H1 (cell line): ENCODE results near the gene KIF15. TPM values are rescaled to one million over a fixed set of nuclear protein-coding genes. Genes with fewer than 3 reads are reported as not detected.

Source experiments
- EZH2 ChIP-seq: fragments of 200-600 bp; sonication (generic); IDR thresholded peaks from 2 replicates; pipeline ENCODE4 v1.7.1; 2012; ENCODE audit warnings: low read depth, mild to moderate bottlenecking, moderate library complexity, low read length, inconsistent platforms; ENCODE audit not compliant: severe bottlenecking
- GABPA ChIP-seq: IDR thresholded peaks from 2 replicates; pipeline ENCODE4 v1.6.1; 2011; ENCODE audit warnings: mild to moderate bottlenecking, low read length, moderate library complexity, borderline replicate concordance; ENCODE audit not compliant: insufficient read depth
- polyA plus RNA-seq, 7 experiments: library from polyadenylated mRNA; depleted of rRNA in 3 of 7; stranded (reverse) in 5 of 7; unstranded in 2 of 7; fragments of >200 nt in 5 of 7; fragments of 200-250 nt in 2 of 7; gene quantifications; 1 replicate in 5 of 7; 2 replicates in 1 of 7; 4 replicates in 1 of 7; pipeline versions ENCODE4 v1.2.1 to v1.2.3, GENCODE V29; 2011 to 2013; ENCODE audit warnings: missing spikeins in 2 of 7, mixed read lengths in 2 of 7
- total RNA-seq: library from RNA; stranded (reverse); fragmentation: NEBNext Ultra II Directional; extraction: Animal tissue kit (Norgen Biotek cat#: 25700); gene quantifications from 2 replicates; pipeline ENCODE4 v1.2.1, GENCODE V29; 2021

KIF15 gene
- total and polyA plus RNA-seq, 2 of the 8 experiments (the other 6 are each of a cell fraction or from before 2014, with no cell fraction given) = 4.2 to 25.5 TPM

DNA sequence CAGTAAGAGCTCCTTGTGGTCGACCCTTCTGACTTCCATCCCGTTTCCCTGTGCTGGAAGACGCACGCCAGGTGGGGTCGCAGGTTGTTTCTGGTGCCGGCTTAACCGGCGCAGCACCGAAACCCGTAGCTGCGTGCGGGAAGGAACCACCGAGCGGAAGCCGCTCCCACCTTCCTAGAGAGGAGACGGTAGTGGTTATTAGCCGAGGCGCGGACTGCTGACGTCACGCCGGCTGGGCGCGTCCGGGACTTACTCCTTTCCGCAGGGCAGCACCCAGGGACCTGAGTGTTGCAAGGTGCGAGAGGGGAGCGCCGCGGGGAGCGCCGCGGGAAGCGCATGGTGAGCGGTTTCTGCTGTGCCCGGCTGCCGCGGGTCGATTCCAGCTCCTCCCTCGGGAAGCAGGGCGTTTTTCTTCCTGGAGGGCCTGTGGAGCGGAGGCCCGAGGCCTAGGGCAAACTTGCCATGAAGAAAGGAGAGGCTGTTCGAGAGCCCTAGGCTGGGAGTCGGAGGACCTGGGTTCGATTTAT, 32.1 kb upstream of the KIF15 start, which contains the start of gene ZNF501 (continued):
- TF ChIP-seq GABPA = peak; percentile 71; the same call in 1 of the 2 replicates
- no peak for TF ChIP-seq EZH2
- TF ChIP-seq, all 59 proteins: peak for 26
